Kidney glomerular epithelial cell (primary cell): ENCODE data around the gene FETUB.
"Not testable (repeated sequence)": the region's sequence is repeated elsewhere in the genome, so short reads cannot be mapped to it uniquely, and the experiment has no call there.

Source experiments
- DNase-seq: peaks from one replicate; lab custom pipeline; 2025; lab: John Stamatoyannopoulos, UW

The FETUB gene

GRCh38 chr3:186679151-186679550, 39.0 kb downstream of the FETUB start:
- DNase-seq, result no peak

DNA sequence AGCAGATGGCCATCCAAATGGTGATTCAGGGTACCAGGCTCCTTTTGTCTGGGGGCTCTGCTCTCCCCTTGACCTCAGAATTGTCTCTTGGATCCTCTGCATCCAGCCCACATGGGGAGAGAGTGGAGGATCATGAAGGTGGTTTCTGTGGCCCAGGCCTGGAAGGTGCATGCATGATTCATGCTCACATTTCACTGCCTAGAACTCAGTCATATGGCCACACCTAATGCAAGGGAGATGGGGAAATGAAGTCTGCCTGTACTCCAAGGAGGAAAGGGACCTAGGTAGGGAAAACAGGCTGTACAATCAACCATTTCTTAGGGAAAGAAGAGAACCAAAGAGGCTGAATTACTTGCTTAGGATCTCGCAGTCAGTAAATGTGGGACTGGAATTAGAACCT, 40.7 kb downstream of the FETUB start:
- no peak for DNase-seq

DNA sequence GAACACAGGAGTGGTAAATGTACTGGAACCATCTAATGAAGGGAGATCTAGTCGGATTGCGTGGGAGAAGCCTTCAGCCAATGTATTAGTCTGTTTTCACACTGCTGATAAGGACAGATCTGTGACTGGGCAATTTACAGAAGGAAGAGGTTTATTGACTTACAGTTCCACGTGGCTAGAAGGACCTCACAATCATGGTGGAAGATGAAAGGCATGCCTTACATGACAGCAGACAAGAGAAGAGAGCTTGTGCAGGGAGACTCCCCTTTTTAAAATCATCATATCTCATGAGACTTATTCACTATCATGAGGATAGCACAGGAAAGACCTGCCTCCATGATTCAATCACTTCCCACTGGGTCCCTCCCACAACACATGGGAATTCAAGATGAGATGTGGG, 42.6 kb downstream of the FETUB start:
- DNase-seq, result no peak

GRCh38 chr3:186683979-186684378, 43.8 kb downstream of the FETUB start:
- DNase-seq, result no peak

DNA sequence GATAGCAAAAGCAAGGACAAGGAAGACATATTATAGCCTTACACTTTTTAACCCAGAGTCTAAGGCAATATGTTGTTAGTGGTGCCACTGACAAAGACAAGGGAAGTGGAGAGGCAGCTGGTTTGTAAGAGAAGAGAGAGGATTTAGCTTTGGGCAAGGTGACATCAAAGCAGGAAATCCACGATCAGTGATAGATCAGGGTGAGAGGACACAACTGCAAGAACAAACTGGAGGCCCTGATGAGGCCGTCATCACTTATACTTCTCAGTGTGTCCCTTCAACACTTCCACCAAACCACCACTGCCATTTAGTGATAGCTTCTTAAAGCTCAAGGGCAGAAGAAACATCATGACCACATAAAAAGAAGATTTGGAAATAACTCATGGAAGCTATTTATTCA, 46.3 kb downstream of the FETUB start:
- DNase-seq, result not testable (repeated sequence)

DNA sequence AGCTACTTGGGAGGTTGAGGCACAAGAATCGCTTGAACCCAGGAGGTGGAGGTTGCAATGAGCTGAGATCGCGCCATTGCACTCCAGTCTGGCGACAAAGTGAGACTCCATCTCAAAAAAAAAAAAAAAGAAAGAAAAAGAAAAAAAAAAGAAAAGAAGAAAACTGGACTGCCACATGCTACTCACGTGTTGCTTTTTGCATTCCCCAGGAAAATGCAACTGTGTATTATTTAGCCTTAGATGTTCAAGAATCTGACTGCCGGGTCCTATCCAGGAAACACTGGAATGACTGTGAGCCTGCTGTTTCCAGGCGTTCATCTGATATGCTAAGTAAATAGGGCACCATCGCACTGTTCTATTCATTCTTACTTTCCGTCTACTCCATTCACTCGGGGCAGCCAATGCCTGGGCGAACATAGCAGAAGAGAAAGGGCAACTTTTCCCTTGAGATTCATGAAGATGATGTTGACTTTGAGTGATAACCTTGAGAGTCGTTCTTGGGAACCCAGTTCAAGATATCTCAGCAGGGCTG, 47.0 kb downstream of the FETUB start:
- DNase-seq, result no peak

GRCh38 chr3:186690304-186690703, 50.1 kb downstream of the FETUB start:
- DNase-seq, result not testable (repeated sequence)

DNA sequence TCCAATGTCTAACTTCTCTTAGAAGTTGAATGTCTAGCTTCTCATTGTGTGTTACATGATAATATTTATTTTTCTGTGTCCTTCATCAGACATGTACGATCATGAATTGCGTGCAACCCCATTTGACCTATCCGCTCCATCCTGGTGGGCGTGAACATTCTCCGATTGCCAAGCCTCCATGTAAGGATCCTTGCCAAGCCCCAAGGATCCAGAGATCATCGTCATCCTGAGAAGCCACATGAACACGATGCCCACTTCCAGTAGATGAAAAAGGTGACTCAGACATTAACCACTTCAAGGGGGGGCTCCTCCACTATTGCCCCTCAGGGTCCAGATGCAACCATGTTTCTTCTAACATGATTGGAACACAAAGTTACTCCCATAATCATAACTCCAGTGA, 51.5 kb downstream of the FETUB start:
- no peak for DNase-seq

DNA sequence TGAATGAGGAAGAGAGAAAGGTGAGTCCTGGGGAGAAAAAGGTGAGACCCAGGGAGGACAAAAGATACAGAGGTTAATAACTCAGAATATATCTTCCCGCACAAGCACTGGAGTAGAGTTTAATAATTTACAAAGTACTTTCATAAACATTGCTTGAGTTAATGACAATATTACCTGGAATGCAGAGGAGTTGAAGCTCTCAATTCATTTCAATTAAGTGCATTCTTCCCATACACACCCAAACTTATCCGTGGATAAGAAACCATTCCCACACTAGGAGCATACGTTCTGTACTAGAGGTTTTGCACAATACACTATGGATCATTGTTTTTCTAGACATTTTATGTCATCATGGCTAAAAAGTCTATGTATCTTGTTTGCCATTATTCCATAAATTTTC, 53.6 kb downstream of the FETUB start:
- peak; percentile 35 for DNase-seq

DNA sequence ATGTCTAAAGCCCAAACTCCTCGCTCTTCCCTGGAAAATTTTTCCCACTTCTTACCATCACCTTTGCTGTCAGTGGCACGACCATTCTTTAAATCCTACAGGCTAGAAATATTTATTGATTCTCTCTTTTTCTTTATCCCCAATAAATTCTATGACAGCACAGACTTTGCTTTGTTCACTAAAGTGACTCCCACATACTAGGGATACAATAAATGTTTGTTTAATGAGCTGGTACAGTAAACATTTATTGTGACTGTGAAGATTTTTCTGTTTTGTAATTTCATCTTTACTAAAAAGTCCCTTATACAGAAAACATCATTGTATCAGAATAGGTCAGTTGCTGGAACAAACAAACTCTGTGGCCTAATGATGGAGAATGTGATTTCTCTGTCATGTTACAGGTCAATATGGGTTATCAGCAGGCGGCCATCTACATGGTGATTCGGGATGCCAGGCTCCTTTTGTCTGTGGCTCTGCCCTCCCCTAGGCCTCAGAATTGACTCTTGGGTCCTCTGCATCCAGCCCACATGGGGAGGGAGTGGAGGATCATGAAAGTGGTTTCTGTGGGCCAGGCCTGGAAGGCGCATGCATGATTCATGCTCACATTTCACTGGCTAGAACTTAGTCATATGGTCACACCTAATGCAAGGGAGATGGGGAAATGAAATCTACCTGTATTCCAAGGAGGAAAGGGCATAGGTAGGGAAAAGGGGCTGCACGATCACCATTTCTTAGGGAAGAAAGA, 54.3 kb downstream of the FETUB start:
- no peak for DNase-seq

GRCh38 chr3:186696522-186696921, 56.3 kb downstream of the FETUB start:
- no peak for DNase-seq

DNA sequence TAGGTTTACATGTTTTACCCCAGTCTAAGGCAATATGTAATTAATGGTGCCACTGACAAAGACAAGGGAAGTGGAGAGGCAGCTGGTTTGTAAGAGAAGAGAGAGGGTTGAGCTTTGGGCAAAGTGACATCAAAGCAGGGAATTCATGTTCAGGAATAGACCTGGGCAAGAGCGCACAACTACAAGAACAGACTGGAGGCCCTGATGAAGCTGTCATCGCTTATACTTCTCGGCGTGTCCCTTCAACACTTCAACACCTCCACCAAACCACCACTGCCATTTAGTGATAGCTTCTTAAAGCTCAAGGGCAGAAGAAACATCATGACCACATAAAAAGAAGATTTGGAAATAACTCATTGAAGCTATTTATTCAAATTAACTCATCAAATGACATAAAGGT, 57.3 kb downstream of the FETUB start:
- DNase-seq, result no peak

GRCh38 chr3:186700267-186700666, 60.1 kb downstream of the FETUB start:
- no peak for DNase-seq

GRCh38 chr3:186702451-186702850, 62.3 kb downstream of the FETUB start:
- not testable (repeated sequence) for DNase-seq
